SKM-1 (cell line): ENCODE measurements around the gene SLC15A1.

Experiments used
- DNase-seq: peaks from one replicate; lab custom pipeline; 2025; ENCODE audit not compliant: unreplicated experiment; lab: John Stamatoyannopoulos, UW

Gene SLC15A1

GRCh38 chr13:98752467-98753290 lies at the start of gene SLC15A1:
TSS of gene SLC15A1 (minus strand) at chr13:98752672. CDS start at chr13:98752598, 74 bp downstream.
- DNase-seq: no peak

GRCh38 chr13:98801626-98802418 lies 49.4 kb upstream of the SLC15A1 start:
- DNase-seq: no peak

- DNase-seq: no peak
Observed at GRCh38 chr13:98800078-98800477, 47.6 kb upstream of the SLC15A1 start.

GRCh38 chr13:98798849-98799645 lies 46.6 kb upstream of the SLC15A1 start:
- no peak for DNase-seq

- no peak for DNase-seq
Observed at GRCh38 chr13:98797456-98797855, 45.0 kb upstream of the SLC15A1 start.

GRCh38 chr13:98796798-98797197 lies 44.3 kb upstream of the SLC15A1 start:
- no peak for DNase-seq

- DNase-seq: no peak
Observed at GRCh38 chr13:98796191-98796590, 43.7 kb upstream of the SLC15A1 start.

- no peak for DNase-seq
Observed at GRCh38 chr13:98795220-98795619, 42.7 kb upstream of the SLC15A1 start.

GRCh38 chr13:98794498-98794897 lies 42.0 kb upstream of the SLC15A1 start:
- DNase-seq: no peak

GRCh38 chr13:98792785-98793495 lies 40.5 kb upstream of the SLC15A1 start:
- no peak for DNase-seq

- no peak for DNase-seq
Observed at GRCh38 chr13:98792321-98792720, 39.8 kb upstream of the SLC15A1 start.

- no peak for DNase-seq
Observed at GRCh38 chr13:98791611-98792010, 39.1 kb upstream of the SLC15A1 start.

- no peak for DNase-seq
Observed at GRCh38 chr13:98787996-98788395, 35.5 kb upstream of the SLC15A1 start.

GRCh38 chr13:98787173-98787572 lies 34.7 kb upstream of the SLC15A1 start:
- no peak for DNase-seq

- DNase-seq: no peak
Observed at GRCh38 chr13:98786023-98786422, 33.6 kb upstream of the SLC15A1 start.

- no peak for DNase-seq
Observed at GRCh38 chr13:98785405-98785804, 32.9 kb upstream of the SLC15A1 start.

GRCh38 chr13:98784666-98785065 lies 32.2 kb upstream of the SLC15A1 start:
- DNase-seq: no peak

GRCh38 chr13:98783856-98784478 lies 31.5 kb upstream of the SLC15A1 start:
- no peak for DNase-seq

- DNase-seq: no peak
Observed at GRCh38 chr13:98782654-98783053, 30.2 kb upstream of the SLC15A1 start.

- DNase-seq: no peak
Observed at GRCh38 chr13:98781905-98782304, 29.4 kb upstream of the SLC15A1 start.
